ENCODE data around the gene NUP98. TPM values are rescaled to one million over a fixed set of nuclear protein-coding genes. Genes with fewer than 3 reads are reported as not detected.

The NUP98 gene
- total and polyA plus RNA-seq, 4 experiments from 2014 or later, result 31.9 to 112 (median 80.5) TPM

DNA sequence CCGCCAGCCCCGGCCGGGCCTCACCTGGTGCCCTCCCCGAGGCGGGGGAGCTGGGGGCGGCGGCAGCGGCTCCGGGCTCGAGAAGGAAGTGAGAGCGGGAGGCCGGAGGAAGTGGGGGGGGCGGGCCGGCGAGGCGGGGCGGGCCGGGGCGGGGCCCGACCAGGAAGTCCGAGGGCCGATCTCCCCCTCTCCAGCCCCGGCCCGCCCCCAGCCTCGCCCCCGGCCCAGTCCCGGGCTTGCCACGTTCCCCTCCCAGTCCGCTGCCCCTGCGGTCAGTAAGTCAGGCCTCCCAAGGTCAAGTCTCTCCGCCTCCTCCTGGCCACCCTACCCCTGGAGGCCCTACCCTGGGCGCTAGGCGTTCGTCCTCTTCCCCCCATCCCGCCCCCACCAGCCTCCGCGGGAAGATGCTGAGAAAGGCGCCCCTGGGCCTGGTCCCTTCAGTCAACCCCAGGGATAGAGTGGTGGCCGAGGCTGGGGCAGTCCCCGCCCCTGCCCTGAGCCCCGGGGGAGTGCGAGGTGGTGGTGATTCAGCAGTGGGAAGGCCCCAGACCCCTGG lies 43.6 kb upstream of the NUP98 start, which contains the start of gene RHOG:
TSS of gene RHOG (minus strand) at position 90 of the 556 bp plus-strand sequence. CDS start 12,821 bp downstream, outside the sequence.
- ChIA-PET POLR2A (ENCODE audit: partially characterized antibody) (interaction anchor here (0.8 to 14.8 kb wide), 31 partner anchors 10 to 254 kb away, joined by 3 to 659 read pairs (median 6); partner anchors contain the start of genes NUP98, PGAP2 and STIM1), CTCF (ENCODE audit: partially characterized antibody) (interaction anchor here (1.1 to 25.8 kb wide), 31 partner anchors 10 to 247 kb away, joined by 3 to 934 read pairs (median 5); partner anchors contain the start of genes NUP98, PGAP2 and STIM1)
- Mint-ChIP-seq H3K4me3 (peak within 1 kb of the TSS; percentile 92 to 96 (median 94)), H3K27ac (peak within 1 kb of the TSS; percentile 96 to 99 (median 98)), H3K9me3 (peaks cover 0 to 2% (median 0%) of the 10 kb centered on the region in 8 donors), H3K27me3 (peaks cover 0 to 3% of the 10 kb centered on the region in 2 donors), H3K36me3 (peaks cover 7 to 30% of the 10 kb centered on the region in 2 donors), H3K4me1 (peaks cover 25 to 64% (median 41%) of the 10 kb centered on the region in 4 donors)
- Histone ChIP-seq H3K36me3 (ENCODE audit: insufficient read depth, low read length) (no peaks in the 10 kb centered on the region), H3K4me1 (ENCODE audit: insufficient read depth, low read length) (peaks cover 41% of the 10 kb centered on the region), H3K4me3 (ENCODE audit: low read length in 2 of 2) (peak within 1 kb of the TSS; percentile 75 to 97), H3K27ac (ENCODE audit: low read depth, low read length) (peak within 1 kb of the TSS; percentile 95), H3K27me3 (ENCODE audit: insufficient read depth, low read length) (no peaks in the 10 kb centered on the region), H3K9me3 (ENCODE audit: control insufficient read depth in 1 of 2, low read length in 2 of 2) (no peaks in the 10 kb centered on the region)
- DNase-seq, result peak in 2 of 5 donors; percentile 58
- intact Hi-C loops (cut with micrococcal nuclease), result loop anchor here (1.0 to 5.0 kb wide), 7 partner anchors 8 to 251 kb away; partner anchors contain the start of genes NUP98, PGAP2 and RRM1

DNA sequence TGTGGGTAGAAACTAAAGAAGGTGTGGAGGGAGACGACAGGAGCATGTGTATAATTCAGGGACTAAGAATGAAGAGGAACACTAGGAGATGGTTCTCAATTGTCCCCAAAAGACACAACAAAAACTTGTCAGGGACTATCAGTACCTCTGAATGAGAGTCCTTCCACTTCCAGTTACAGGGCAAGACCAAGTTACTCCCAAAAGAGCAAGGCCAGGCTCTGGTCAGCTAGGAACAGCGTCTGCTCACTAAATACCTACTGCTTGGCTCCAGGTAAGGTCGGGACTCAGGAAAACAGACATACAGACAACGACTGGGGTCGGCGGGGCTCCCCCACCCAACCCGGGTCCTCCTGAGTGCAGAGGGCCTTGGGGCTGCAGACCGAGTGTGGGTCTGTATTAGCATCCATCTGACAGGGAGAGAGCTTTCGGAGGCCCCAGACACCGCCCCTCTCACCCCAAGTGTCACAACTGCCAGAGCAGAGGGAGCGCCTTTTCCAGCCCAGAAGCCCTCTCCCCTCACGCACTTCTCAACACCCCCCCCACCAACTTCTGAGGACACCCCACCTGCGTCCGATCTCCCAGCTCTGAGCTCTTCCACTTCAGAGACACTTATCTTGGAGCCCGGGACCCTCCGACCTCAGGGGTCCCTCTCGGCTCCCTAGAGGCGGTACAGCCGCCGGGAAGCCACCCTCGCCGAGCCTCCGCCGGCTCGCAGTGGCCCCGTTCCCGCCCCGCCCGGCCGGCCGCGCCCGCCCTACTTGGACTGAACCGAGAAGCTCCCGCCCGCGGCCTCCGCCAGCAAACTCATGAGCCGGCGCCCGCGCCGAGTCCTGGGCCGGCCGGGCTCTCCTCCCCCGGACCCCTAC lies 42.9 kb upstream of the NUP98 start:
- Mint-ChIP-seq H3K4me3 (peak overlapping the region; percentile 89 to 95 (median 94)), H3K27ac (peak overlapping the region; percentile 96 to 99 (median 98)), H3K4me1 (peaks cover 30 to 71% (median 47%) of the 10 kb centered on the region in 4 donors), H3K36me3 (peaks cover 11 to 35% of the 10 kb centered on the region in 2 donors), H3K27me3 (peaks cover 0 to 3% of the 10 kb centered on the region in 2 donors), H3K9me3 (peaks cover 0 to 2% (median 0%) of the 10 kb centered on the region in 8 donors)
- POLR2A ChIA-PET (ENCODE audit: partially characterized antibody), result interaction anchor here (0.8 to 14.8 kb wide), 25 partner anchors 9 to 283 kb away, joined by 3 to 659 read pairs (median 7); partner anchors contain the start of genes NUP98, PGAP2 and STIM1
- CTCF ChIA-PET (ENCODE audit: partially characterized antibody), result interaction anchor here (0.6 to 25.8 kb wide), 15 partner anchors 9 to 247 kb away, joined by 3 to 934 read pairs (median 8); partner anchors contain the start of genes PGAP2 and STIM1
- Histone ChIP-seq H3K36me3 (ENCODE audit: insufficient read depth, low read length) (no peaks in the 10 kb centered on the region), H3K27ac (ENCODE audit: low read depth, low read length) (peak overlapping the region; percentile 95), H3K9me3 (ENCODE audit: control insufficient read depth in 1 of 2, low read length in 2 of 2) (no peaks in the 10 kb centered on the region), H3K4me3 (ENCODE audit: low read length in 2 of 2) (peak overlapping the region; percentile 75 to 97), H3K4me1 (ENCODE audit: insufficient read depth, low read length) (peaks cover 48% of the 10 kb centered on the region), H3K27me3 (ENCODE audit: insufficient read depth, low read length) (no peaks in the 10 kb centered on the region)
- DNase-seq, result peak; percentile 37 to 70 (median 42)
- intact Hi-C loops (cut with micrococcal nuclease), result loop anchor here (5.0 kb wide), 1 partner anchor 252 kb away; the partner anchor contains the start of gene RRM1

DNA sequence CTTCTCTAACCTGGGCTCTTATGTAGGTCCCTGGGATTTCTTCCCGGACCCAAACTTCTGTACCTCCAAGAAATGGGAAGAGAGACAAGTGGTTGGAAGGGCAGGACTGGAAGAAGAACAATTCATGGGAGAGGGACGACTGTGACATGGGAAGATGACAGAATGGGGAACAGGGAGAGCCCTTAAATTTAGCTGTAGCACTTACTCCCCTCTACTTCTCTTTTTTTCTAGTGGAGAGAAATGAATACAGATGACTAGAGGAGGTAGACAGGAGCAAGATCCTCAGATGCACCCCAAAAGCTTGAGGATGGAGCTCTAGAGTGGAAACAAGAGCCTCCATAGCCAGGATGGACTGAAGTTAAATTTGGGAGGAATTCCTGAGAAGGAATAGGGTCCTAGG lies 41.1 kb upstream of the NUP98 start:
- peaks cover 0 to 4% (median 0%) of the 10 kb centered on the region in 8 donors for H3K9me3 Mint-ChIP-seq
- peak overlapping the region; percentile 89 to 95 (median 94) for H3K4me3 Mint-ChIP-seq
- no peaks in the 10 kb centered on the region for H3K36me3 ChIP-seq (ENCODE audit: insufficient read depth, low read length)
- DNase-seq, result no peak
- peaks cover 66% of the 10 kb centered on the region for H3K4me1 ChIP-seq (ENCODE audit: insufficient read depth, low read length)
- peak overlapping the region; percentile 75 to 97 for H3K4me3 ChIP-seq (ENCODE audit: low read length in 2 of 2)
- peak overlapping the region; percentile 95 for H3K27ac ChIP-seq (ENCODE audit: low read depth, low read length)
- peaks cover 45 to 84% (median 61%) of the 10 kb centered on the region in 4 donors for H3K4me1 Mint-ChIP-seq
- intact Hi-C loops (cut with micrococcal nuclease), result no loop called here
- H3K27me3 ChIP-seq (ENCODE audit: insufficient read depth, low read length), result no peaks in the 10 kb centered on the region
- ChIA-PET POLR2A (ENCODE audit: partially characterized antibody) (interaction anchor here (0.9 to 14.8 kb wide), 12 partner anchors 9 to 253 kb away, joined by 3 to 659 read pairs (median 39); partner anchors contain the start of genes NUP98, PGAP2 and STIM1), CTCF (ENCODE audit: partially characterized antibody) (interaction anchor here (1.0 to 25.8 kb wide), 7 partner anchors 8 to 227 kb away, joined by 3 to 934 read pairs (median 52); partner anchors contain the start of genes PGAP2 and STIM1)
- peaks cover 18 to 50% of the 10 kb centered on the region in 2 donors for H3K36me3 Mint-ChIP-seq
- peak overlapping the region; percentile 96 to 99 (median 98) for H3K27ac Mint-ChIP-seq
- peaks cover 0 to 3% of the 10 kb centered on the region in 2 donors for H3K27me3 Mint-ChIP-seq
- no peaks in the 10 kb centered on the region for H3K9me3 ChIP-seq (ENCODE audit: control insufficient read depth in 1 of 2, low read length in 2 of 2)

DNA sequence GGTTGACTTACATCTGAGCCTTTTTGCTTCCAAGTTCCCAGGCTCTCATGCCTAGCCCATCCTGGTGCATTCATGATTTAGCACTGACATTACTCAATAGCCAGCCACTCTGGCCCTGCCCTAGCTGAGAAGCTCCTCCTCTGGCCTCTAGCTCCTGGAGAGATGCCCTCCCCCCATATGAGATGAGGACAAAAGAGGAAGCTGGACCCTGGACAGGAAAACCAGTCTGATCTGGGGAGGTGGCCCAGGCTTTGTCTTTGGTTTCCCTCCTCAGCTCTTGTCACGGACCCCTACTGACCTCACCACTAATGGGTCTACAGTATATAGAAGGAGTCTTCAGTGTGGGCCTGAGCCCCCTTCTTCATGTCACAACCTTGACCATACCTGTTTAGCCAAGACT lies 40.4 kb upstream of the NUP98 start:
- H3K4me1 ChIP-seq (ENCODE audit: insufficient read depth, low read length), result peaks cover 73% of the 10 kb centered on the region
- Mint-ChIP-seq H3K27ac (peak overlapping the region; percentile 96 to 99 (median 98)), H3K4me3 (peak overlapping the region; percentile 89 to 95 (median 94)), H3K36me3 (peaks cover 21 to 57% of the 10 kb centered on the region in 2 donors), H3K27me3 (peaks cover 0 to 3% of the 10 kb centered on the region in 2 donors), H3K9me3 (peaks cover 0 to 4% (median 0%) of the 10 kb centered on the region in 8 donors), H3K4me1 (peaks cover 51 to 88% (median 66%) of the 10 kb centered on the region in 4 donors)
- ChIA-PET CTCF (ENCODE audit: partially characterized antibody) (interaction anchor here (1.1 to 25.8 kb wide), 6 partner anchors 7 to 228 kb away, joined by 6 to 934 read pairs (median 102); partner anchors contain the start of genes PGAP2 and STIM1), POLR2A (ENCODE audit: partially characterized antibody) (interaction anchor here (1.0 to 14.8 kb wide), 9 partner anchors 14 to 235 kb away, joined by 3 to 659 read pairs (median 42); partner anchors contain the start of genes NUP98, PGAP2 and STIM1)
- H3K27me3 ChIP-seq (ENCODE audit: insufficient read depth, low read length), result no peaks in the 10 kb centered on the region
- H3K4me3 ChIP-seq (ENCODE audit: low read length in 2 of 2), result peak overlapping the region; percentile 75 to 97
- H3K27ac ChIP-seq (ENCODE audit: low read depth, low read length), result peak overlapping the region; percentile 95
- H3K36me3 ChIP-seq (ENCODE audit: insufficient read depth, low read length), result no peaks in the 10 kb centered on the region
- DNase-seq, result no peak
- intact Hi-C loops (cut with micrococcal nuclease), result no loop called here
- H3K9me3 ChIP-seq (ENCODE audit: control insufficient read depth in 1 of 2, low read length in 2 of 2), result no peaks in the 10 kb centered on the region

DNA sequence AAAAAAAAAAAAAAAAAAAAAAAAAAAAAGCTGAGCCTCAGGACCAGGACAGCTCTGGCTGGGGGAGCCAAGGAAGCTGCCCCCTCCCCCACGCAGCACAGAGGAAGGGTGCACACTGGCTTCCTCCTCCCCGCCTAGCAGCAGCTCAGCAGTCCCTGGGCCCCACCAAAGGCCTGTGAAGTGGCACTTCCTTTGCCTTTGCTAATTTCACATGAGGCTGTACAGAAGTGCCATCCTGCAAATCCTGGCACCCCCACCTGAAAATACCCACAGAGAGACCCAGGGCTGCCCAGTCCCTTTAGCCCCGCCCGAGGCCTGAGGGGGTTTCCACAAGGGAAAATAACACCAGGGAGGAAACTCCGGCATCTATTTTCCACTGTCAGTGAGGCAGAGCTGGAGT lies 39.5 kb upstream of the NUP98 start:
- H3K36me3 Mint-ChIP-seq, result peaks cover 22 to 64% of the 10 kb centered on the region in 2 donors
- H3K4me3 Mint-ChIP-seq, result peak overlapping the region; percentile 89 to 95 (median 93)
- Histone ChIP-seq H3K9me3 (ENCODE audit: control insufficient read depth in 1 of 2, low read length in 2 of 2) (no peaks in the 10 kb centered on the region), H3K36me3 (ENCODE audit: insufficient read depth, low read length) (no peaks in the 10 kb centered on the region), H3K4me3 (ENCODE audit: low read length in 2 of 2) (peak overlapping the region; percentile 75 to 97), H3K27me3 (ENCODE audit: insufficient read depth, low read length) (no peaks in the 10 kb centered on the region), H3K27ac (ENCODE audit: low read depth, low read length) (peak overlapping the region; percentile 95), H3K4me1 (ENCODE audit: insufficient read depth, low read length) (peaks cover 78% of the 10 kb centered on the region)
- ChIA-PET CTCF (ENCODE audit: partially characterized antibody) (interaction anchor here (1.0 to 25.8 kb wide), 7 partner anchors 6 to 228 kb away, joined by 3 to 934 read pairs (median 52); partner anchors contain the start of genes PGAP2 and STIM1), POLR2A (ENCODE audit: partially characterized antibody) (interaction anchor here (1.2 to 14.8 kb wide), 6 partner anchors 15 to 235 kb away, joined by 8 to 659 read pairs (median 100); partner anchors contain the start of genes NUP98, PGAP2 and STIM1)
- H3K4me1 Mint-ChIP-seq, result peaks cover 58 to 93% (median 71%) of the 10 kb centered on the region in 4 donors
- intact Hi-C loops (cut with micrococcal nuclease), result no loop called here
- peak; percentile 43 to 77 (median 52) for DNase-seq
- peak overlapping the region; percentile 91 to 99 (median 98) for H3K27ac Mint-ChIP-seq
- peaks cover 0 to 3% of the 10 kb centered on the region in 2 donors for H3K27me3 Mint-ChIP-seq
- peaks cover 0 to 4% (median 0%) of the 10 kb centered on the region in 8 donors for H3K9me3 Mint-ChIP-seq

DNA sequence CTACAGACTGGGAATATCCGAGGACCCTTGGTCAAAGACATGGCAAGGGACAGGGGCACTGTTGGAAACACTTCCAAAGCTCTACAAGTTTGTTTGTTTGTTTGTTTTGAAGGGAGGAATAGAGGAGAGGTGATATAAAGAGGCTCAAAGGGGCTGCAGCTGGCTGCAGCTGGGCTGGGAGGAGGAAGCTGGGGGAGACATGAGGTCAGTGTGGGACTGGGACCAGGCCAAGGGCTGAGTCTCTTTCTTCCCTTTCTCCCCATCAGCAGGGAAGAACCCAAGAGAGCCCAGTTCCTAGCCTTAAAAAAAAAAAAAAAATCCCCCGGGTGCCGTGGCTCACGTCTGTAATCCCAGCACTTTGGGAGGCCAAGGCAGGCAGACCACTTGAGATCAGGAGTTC lies 38.4 kb upstream of the NUP98 start:
- H3K4me1 Mint-ChIP-seq, result peaks cover 67 to 94% (median 80%) of the 10 kb centered on the region in 4 donors
- H3K9me3 Mint-ChIP-seq, result peaks cover 0 to 4% (median 0%) of the 10 kb centered on the region in 8 donors
- H3K4me3 ChIP-seq (ENCODE audit: low read length in 2 of 2), result no peak overlapping the region
- POLR2A ChIA-PET (ENCODE audit: partially characterized antibody), result interaction anchor here (1.1 to 14.8 kb wide), 5 partner anchors 14 to 107 kb away, joined by 3 to 659 read pairs (median 109); partner anchors contain the start of genes NUP98, PGAP2 and STIM1
- intact Hi-C loops (cut with micrococcal nuclease), result no loop called here
- H3K4me3 Mint-ChIP-seq, result peak overlapping the region; percentile 2 to 95 (median 86)
- CTCF ChIA-PET (ENCODE audit: partially characterized antibody), result interaction anchor here (1.1 to 25.8 kb wide), 5 partner anchors 10 to 230 kb away, joined by 3 to 934 read pairs (median 151); partner anchors contain the start of genes PGAP2 and STIM1
- peaks cover 11% of the 10 kb centered on the region for H3K36me3 ChIP-seq (ENCODE audit: insufficient read depth, low read length)
- H3K9me3 ChIP-seq (ENCODE audit: control insufficient read depth in 1 of 2, low read length in 2 of 2), result no peaks in the 10 kb centered on the region
- peak overlapping the region; percentile 57 for H3K27ac ChIP-seq (ENCODE audit: low read depth, low read length)
- peaks cover 0 to 3% of the 10 kb centered on the region in 2 donors for H3K27me3 Mint-ChIP-seq
- peak overlapping the region; percentile 85 to 99 (median 94) for H3K27ac Mint-ChIP-seq
- no peak for DNase-seq
- peaks cover 33 to 70% of the 10 kb centered on the region in 2 donors for H3K36me3 Mint-ChIP-seq
- H3K4me1 ChIP-seq (ENCODE audit: insufficient read depth, low read length), result peaks cover 85% of the 10 kb centered on the region
- H3K27me3 ChIP-seq (ENCODE audit: insufficient read depth, low read length), result no peaks in the 10 kb centered on the region
